Measurements from ENCODE around the gene TINAGL1.

GRCh38 chr1:31593136-31593665, 16.9 kb downstream of the TINAGL1 start:
- TF ChIP-seq CTCF (IDR thresholded peaks at IDR 0.05; ENCODE audit: low read depth, low read length) (no peak), EZH2phosphoT487 (IDR thresholded peaks at IDR 0.05; ENCODE audit: low read depth) (no peak)
